ENCODE results near the gene GMPS. TPM values are rescaled to one million over a fixed set of nuclear protein-coding genes. Genes with fewer than 3 reads are reported as not detected.

The GMPS gene
- total RNA-seq, 1 experiment from 2014 or later = 119 TPM

- no peaks in the 10 kb centered on the region for H3K36me3 ChIP-seq (ENCODE audit: control insufficient read depth in 1 of 2, insufficient read depth in 2 of 2, low read length in 2 of 2)
- no peaks in the 10 kb centered on the region for H3K9me3 ChIP-seq (ENCODE audit: control insufficient read depth in 1 of 2, insufficient read depth in 1 of 2, low read depth in 1 of 2, low read length in 2 of 2)
- peaks cover 37% of the 10 kb centered on the region; the same call in 1 of the 2 replicates for H4K20me1 ChIP-seq (ENCODE audit: insufficient read depth)
- H3K9ac ChIP-seq (ENCODE audit: low read length) = no peak overlapping the region
- peaks cover 100% of the 10 kb centered on the region for H3K79me2 ChIP-seq (ENCODE audit: insufficient read depth, low read length)
- ChIA-PET CTCF (no interaction called here), RAD21 (ENCODE audit: low non-redundant PET in 1 of 2, low total read pairs in 2 of 2, uncharacterized antibody in 2 of 2, unreplicated experiment in 2 of 2) (no interaction called here), POLR2A (interaction anchor here (1.5 kb wide), 1 partner anchor 10 kb away, joined by 3 read pairs; no protein-coding TSS in a partner anchor)
- H3K4me3 ChIP-seq (replicated peaks in 1 of 2; ENCODE audit: low read depth in 1 of 2, low read length in 2 of 2) = no peak overlapping the region
- no peaks in the 10 kb centered on the region for H3K4me1 ChIP-seq (ENCODE audit: control insufficient read depth in 1 of 2, insufficient read depth in 2 of 2, low read length in 2 of 2)
- H2AFZ ChIP-seq (ENCODE audit: low read depth, low read length, poor library complexity, severe bottlenecking) = no peak overlapping the region
- BruUV-seq (replicated peaks) = no TSS peak
- H3K27ac ChIP-seq (ENCODE audit: low read depth, low read length) = no peak overlapping the region
- no peak overlapping the region for H3K4me2 ChIP-seq (ENCODE audit: low read length)
- intact Hi-C loops (cut with micrococcal nuclease) = no loop called here
- TF ChIP-seq ZNF274 (IDR thresholded peaks at IDR 0.05; ENCODE audit: low read depth, low read length) (no peak), SP1 (IDR thresholded peaks at IDR 0.05; ENCODE audit: low read depth) (no peak), YY1 (IDR thresholded peaks at IDR 0.05; ENCODE audit: extremely low read depth, insufficient replicate concordance, low read depth, low read length) (no peak)
- DNase-seq (ENCODE audit: low read depth, low spot score) (no peak), ATAC-seq (no peak)
- H3K9me2 ChIP-seq (ENCODE audit: insufficient read depth) = no peaks in the 10 kb centered on the region
- no peaks in the 10 kb centered on the region for H3K27me3 ChIP-seq (ENCODE audit: insufficient read depth, low read length)
These were observed 9.8 kb downstream of the GMPS start for GRCh38 chr3:155880286-155880685.

- H3K27ac ChIP-seq (ENCODE audit: low read depth, low read length) = no peak overlapping the region
- ATAC-seq = no peak
- no TSS peak for BruUV-seq (replicated peaks)
- TF ChIP-seq CTCF (IDR thresholded peaks at IDR 0.05 in 2 of 3, conservative IDR thresholded peaks at IDR 0.05 in 1 of 3; ENCODE audit: borderline replicate concordance in 1 of 3, insufficient read depth in 1 of 3, low read depth in 2 of 3, low read length in 2 of 3) (no peak), EGR1 (IDR thresholded peaks at IDR 0.05; ENCODE audit: low read depth) (no peak), JUND (IDR thresholded peaks at IDR 0.05) (no peak), SIN3A (IDR thresholded peaks at IDR 0.05; ENCODE audit: low read depth) (no peak), EZH2 (IDR thresholded peaks at IDR 0.05) (no peak), YY1 (IDR thresholded peaks at IDR 0.05; ENCODE audit: extremely low read depth, insufficient replicate concordance, low read depth, low read length) (no peak), FOSL1 (IDR thresholded peaks at IDR 0.05; ENCODE audit: low read depth) (no peak), CEBPB (IDR thresholded peaks at IDR 0.05; ENCODE audit: low read depth) (no peak), RAD21 (IDR thresholded peaks at IDR 0.05; ENCODE audit: low read depth) (no peak), ELF1 (IDR thresholded peaks at IDR 0.05; ENCODE audit: borderline replicate concordance, low read depth) (no peak), POLR2A (IDR thresholded peaks at IDR 0.05; ENCODE audit: borderline replicate concordance, extremely low read depth, insufficient read depth, insufficient read length) (no peak), SP1 (IDR thresholded peaks at IDR 0.05; ENCODE audit: low read depth) (no peak), TCF7L2 (IDR thresholded peaks at IDR 0.05; ENCODE audit: borderline replicate concordance, extremely low read depth, insufficient read depth, insufficient read length) (no peak)
- TF ChIP-seq, protein P1, sequence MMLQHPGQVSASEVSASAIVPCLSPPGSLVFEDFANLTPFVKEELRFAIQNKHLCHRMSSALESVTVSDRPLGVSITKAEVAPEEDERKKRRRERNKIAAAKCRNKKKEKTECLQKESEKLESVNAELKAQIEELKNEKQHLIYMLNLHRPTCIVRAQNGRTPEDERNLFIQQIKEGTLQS (IDR thresholded peaks at IDR 0.05) = no peak
- TF ChIP-seq, protein P2, sequence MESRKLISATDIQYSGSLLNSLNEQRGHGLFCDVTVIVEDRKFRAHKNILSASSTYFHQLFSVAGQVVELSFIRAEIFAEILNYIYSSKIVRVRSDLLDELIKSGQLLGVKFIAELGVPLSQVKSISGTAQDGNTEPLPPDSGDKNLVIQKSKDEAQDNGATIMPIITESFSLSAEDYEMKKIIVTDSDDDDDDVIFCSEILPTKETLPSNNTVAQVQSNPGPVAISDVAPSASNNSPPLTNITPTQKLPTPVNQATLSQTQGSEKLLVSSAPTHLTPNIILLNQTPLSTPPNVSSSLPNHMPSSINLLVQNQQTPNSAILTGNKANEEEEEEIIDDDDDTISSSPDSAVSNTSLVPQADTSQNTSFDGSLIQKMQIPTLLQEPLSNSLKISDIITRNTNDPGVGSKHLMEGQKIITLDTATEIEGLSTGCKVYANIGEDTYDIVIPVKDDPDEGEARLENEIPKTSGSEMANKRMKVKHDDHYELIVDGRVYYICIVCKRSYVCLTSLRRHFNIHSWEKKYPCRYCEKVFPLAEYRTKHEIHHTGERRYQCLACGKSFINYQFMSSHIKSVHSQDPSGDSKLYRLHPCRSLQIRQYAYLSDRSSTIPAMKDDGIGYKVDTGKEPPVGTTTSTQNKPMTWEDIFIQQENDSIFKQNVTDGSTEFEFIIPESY (IDR thresholded peaks at IDR 0.05; ENCODE audit: extremely low read depth, insufficient replicate concordance, low read length) = no peak
- TF ChIP-seq, protein P3, sequence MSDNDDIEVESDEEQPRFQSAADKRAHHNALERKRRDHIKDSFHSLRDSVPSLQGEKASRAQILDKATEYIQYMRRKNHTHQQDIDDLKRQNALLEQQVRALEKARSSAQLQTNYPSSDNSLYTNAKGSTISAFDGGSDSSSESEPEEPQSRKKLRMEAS (IDR thresholded peaks at IDR 0.05) = no peak
These were observed 13.8 kb downstream of the GMPS start for GRCh38 chr3:155884292-155884691.

More at GRCh38 chr3:155884292-155884691, 13.8 kb downstream of the GMPS start:
- Histone ChIP-seq H3K9ac (ENCODE audit: low read length) (no peak overlapping the region), H3K27me3 (ENCODE audit: insufficient read depth, low read length) (no peaks in the 10 kb centered on the region), H3K4me1 (ENCODE audit: control insufficient read depth in 1 of 2, insufficient read depth in 2 of 2, low read length in 2 of 2) (no peaks in the 10 kb centered on the region), H4K20me1 (ENCODE audit: insufficient read depth) (peaks cover 40% of the 10 kb centered on the region; the same call in 1 of the 2 replicates), H3K4me3 (replicated peaks in 1 of 2; ENCODE audit: low read depth in 1 of 2, low read length in 2 of 2) (no peak overlapping the region), H3K36me3 (ENCODE audit: control insufficient read depth in 1 of 2, insufficient read depth in 2 of 2, low read length in 2 of 2) (no peaks in the 10 kb centered on the region), H3K79me2 (ENCODE audit: insufficient read depth, low read length) (peaks cover 100% of the 10 kb centered on the region), H3K9me2 (ENCODE audit: insufficient read depth) (no peaks in the 10 kb centered on the region), H2AFZ (ENCODE audit: low read depth, low read length, poor library complexity, severe bottlenecking) (no peak overlapping the region), H3K9me3 (ENCODE audit: control insufficient read depth in 1 of 2, insufficient read depth in 1 of 2, low read depth in 1 of 2, low read length in 2 of 2) (no peaks in the 10 kb centered on the region), H3K4me2 (ENCODE audit: low read length) (no peak overlapping the region)
- ChIA-PET RAD21 (ENCODE audit: low non-redundant PET in 1 of 2, low total read pairs in 2 of 2, uncharacterized antibody in 2 of 2, unreplicated experiment in 2 of 2) (no interaction called here), CTCF (interaction anchor here (1.9 kb wide), 1 partner anchor 79 kb away, joined by 8 read pairs; the partner anchor contains the start of gene C3orf33), POLR2A (interaction anchor here (1.2 kb wide), 1 partner anchor 9 kb away, joined by 4 read pairs; no protein-coding TSS in a partner anchor)
- DNase-seq (ENCODE audit: low read depth, low spot score) = no peak
- intact Hi-C loops (cut with micrococcal nuclease) = no loop called here
